ENCODE results near the gene SYNDIG1.

SYNDIG1 gene

DNA sequence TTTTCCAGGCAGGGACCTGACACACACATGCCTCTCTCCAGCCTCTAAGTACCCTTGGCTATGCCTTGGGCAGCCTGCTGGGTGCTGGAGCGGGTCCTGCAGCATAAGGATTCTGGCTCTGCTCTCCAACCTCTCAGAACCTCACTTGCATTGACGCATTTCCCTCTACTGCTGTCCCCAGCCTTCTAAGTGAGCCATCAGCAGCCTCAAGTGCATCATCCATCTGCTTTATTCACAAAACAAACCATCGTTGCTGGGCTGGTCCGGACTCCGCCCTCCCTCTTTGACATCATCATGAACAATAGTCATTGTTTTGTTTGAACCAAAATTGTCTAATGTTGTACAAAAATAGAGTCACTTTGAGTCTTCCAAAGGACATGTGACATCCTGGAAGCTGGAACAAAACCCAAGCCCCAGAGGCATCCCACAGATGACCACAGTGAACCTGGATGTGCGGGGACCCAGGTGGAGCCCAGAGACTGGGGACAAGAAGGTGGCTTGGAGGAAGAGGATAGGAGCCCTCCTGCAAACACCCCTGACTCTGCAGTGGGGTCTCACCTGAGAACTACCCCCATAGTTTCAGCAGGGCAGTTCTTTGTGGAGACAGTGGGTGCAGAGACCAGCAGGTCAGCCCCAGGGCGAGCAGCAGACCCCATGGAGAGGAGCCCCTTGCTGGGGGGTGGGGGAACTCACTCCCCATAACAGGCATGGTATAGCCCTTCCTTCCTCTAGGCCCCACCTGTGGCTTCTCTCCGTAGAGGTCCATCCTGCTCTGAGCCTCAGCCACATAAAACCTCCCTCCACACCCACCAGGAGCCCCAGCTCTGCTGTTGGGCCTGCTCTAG is 230.1 kb downstream of the SYNDIG1 start:
- no peak for DNase-seq

DNA sequence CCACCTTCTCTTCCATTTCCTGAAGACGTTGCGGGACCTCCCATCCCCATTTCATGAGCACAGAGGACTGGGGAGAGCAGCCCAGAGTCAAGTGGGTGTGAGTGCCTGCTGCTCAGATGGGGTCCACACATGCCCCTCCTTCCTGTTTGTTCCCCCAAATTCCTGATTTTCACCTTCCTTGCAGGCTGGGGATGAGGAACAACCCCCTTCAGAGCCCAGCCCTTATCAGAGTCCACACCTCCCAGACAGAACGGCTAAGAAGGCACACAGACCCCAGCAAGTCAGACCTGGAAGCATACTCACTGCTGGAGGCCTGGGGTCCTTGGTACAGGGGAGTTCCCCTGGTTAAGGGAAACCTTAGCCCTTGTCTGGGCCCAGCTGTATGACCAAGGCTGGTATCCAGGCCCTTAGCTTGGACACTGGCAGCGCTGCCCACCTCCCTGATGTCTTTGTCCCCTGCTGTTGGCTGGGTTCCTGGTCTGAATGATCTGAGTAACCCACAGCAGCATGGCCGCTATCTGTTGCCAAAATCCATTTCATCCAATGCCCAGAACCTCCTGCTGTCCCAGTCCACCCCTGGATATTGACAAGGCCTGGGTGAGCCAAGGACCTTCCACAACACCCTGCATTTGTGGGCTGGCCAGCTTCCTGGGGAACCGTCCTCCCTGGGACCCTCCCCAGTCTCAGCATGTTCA is 230.9 kb downstream of the SYNDIG1 start:
- no peak for DNase-seq

DNA sequence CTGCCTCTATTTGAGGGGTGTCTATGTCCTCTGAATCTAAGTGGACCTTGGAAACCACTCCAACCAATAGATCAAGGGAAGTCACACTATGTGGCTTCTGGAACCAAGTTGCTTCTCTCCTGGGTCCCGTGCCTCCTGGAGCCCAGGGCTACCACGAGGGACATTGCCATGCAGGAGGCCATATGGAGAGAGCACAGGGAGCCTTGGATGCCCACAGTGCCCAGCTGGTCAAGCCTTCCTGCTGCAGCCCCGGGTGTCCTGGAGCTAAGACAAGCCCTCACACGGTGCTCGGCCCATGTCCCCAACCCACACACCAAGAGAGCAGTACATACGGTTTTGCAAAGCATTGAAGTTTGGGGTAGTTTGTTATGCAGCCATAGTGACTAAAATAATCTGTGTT is 231.6 kb downstream of the SYNDIG1 start:
- DNase-seq, result no peak

GRCh38 chr20:24701668-24702067 is 232.2 kb downstream of the SYNDIG1 start:
- DNase-seq, result no peak

DNA sequence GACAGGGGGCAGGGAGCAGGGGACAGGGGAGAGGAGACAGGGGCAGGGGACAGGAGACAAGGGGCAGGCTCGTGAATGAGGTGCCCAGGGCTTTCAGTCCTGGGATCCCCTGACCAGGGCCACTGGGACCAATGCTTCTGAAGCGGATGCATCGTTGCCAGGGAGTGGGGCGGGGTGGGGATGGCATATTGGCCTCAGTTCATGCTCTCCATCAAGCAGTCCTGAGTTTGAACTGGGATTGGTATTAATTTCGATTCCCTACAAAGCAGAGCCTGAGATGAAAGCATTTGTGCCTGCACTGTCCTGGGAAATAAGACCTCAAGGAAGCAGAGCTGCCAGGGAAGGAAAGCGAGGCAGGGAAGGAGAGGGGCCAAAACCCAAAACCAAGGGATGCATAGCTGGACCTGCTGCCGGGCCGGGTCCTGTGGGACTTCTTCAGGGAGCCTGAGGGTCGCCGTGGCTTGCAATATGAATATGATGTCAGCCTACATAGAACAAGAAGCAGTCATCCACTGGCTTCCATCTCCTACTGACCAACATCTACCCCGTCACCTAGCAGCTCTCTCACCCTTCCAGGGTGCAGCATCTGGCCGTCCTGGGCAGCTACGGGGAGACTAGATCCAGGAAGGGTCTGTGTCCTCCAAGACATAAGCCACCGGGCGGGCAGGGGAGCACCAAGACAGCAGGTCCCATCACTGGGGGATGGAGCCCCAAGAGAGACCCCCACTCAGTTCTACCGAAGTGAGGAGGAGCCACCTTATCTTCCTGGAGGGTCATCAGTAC is 233.3 kb downstream of the SYNDIG1 start:
- DNase-seq, result no peak

DNA sequence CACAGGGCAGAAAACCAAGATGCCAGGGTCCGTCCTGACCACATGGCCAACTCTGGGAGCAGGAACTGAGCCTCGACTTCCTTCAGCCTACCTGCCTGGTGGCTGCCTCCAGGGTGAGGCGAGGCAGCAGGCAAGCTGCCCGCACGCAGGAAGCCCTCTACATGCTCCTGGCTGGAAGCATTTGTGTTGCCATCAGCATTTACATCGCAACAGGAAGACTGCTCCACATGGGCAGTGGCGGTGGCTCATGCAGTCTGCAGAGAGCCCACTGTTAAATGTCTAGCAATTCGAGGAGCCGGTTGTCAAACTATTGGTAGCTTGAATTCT is 233.8 kb downstream of the SYNDIG1 start:
- no peak for DNase-seq

DNA sequence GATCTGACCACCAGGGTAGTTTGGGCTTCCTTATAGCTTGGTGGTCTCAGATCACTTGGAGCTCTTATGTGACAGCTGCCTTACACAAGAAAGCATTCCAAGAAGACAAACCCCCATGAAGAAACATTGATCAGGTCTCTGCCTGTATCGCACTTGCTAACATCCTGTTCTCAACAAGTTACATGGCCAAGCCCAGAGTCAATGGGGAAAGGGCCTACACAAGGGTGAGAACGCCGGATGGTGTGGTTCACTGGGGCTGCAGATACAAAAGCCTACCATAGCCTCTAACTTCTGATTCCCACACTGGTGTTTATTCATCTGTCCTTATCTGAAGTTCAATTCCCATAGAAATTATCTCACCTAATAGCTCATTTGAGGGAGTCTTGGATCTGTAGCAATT is 235.5 kb downstream of the SYNDIG1 start:
- DNase-seq, result no peak

GRCh38 chr20:24705486-24705885 is 236.1 kb downstream of the SYNDIG1 start:
- DNase-seq, result no peak

- DNase-seq, result no peak
Measured at GRCh38 chr20:24708411-24709295, 239.2 kb downstream of the SYNDIG1 start.
